Measurements from ENCODE around the gene OSBPL6.
"Not testable (repeated sequence)": the region's sequence is repeated elsewhere in the genome, so short reads cannot be mapped to it uniquely, and the experiment has no call there.

OSBPL6 gene

DNA sequence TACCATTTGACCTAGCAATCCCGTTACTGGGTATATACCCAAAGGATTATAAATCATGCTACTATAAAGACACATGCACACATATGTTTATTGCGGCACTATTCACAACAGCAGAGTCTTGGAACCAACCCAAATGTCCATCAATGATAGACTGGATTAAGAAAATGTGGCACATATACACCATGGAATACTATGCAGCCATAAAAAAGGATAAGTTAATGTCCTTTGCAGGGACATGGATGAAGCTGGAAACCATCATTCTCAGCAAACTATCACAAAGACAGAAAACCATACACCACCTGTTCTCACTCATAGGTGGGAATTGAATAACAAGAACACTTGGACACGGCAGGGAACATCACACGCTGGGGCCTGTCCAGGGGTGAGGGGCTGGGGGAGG lies 163.4 kb downstream of the OSBPL6 start:
- DNase-seq (ENCODE audit: low read depth), result not testable (repeated sequence)

DNA sequence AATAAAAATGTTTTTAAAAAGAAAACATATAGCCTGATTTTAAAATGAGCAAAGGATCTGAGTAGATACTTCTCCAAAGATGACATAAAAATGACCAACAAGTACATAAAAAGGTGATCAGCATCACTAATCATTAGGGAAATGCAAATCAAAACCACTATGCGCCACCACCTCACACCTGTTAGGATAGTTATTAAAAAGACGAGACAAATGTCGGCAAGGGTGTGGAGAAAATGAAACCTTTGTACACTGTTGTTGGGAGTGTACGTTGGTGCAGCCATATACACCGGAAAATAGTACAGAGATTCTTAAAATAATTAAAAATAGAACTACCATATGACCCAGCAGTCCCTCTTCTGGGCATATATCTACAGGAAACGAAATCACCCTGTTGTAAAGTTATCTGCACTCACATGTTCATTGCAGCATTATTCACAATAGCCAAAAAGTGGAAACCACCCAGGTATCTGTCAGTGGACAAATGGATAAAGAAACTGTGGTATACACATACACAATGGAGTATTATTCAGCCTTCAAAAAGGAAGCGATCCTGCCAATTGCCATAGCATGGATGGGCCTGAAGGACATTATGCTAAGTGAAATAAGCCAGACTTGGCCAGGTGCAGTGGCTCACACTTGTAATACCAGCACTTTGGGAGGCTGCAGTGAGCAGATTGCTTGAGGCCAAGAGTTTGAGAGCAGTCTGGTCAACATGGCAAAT lies 165.0 kb downstream of the OSBPL6 start:
- DNase-seq (ENCODE audit: low read depth), result no peak

DNA sequence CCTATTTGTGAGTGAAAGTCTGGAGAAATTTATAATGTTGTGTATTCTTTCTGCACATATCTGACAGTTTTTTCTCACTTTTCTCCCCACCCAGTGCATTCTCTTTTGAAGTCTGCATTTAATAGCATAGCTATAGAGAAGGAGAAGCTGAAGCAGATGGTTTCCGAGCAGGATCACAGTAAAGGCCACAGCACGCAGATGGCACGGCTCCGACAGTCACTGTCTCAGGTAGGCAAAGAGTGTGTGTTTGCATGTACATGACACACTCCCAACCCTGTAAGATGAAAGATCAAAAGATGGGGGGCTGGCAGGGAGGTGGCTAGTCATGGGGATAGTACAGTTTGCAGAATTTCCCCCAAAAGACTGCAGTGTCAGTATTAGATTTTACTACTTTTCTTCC lies 167.3 kb downstream of the OSBPL6 start:
- no peak for DNase-seq (ENCODE audit: low read depth)

- no peak for DNase-seq (ENCODE audit: low read depth)
Measured at GRCh38 chr2:178363252-178363651, 168.9 kb downstream of the OSBPL6 start.

DNA sequence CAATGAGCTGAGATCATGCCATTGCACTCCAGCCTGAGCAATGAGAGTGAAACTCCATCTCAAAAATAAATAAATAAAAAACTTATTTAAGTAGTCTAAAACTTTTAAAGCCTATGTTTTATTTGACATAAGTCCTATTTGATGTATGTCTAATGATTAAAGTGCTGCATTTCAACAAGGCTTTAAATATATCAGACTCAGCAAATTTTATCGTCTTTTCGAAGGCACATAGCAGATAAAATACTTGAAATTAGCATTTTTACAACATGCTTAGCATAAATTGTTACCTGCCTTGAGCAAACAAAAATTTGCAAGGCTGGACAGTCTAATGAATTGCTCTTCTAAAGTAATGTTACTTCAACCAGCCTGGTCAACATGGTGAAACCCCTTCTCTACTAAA lies 170.8 kb downstream of the OSBPL6 start:
- DNase-seq (ENCODE audit: low read depth), result no peak

DNA sequence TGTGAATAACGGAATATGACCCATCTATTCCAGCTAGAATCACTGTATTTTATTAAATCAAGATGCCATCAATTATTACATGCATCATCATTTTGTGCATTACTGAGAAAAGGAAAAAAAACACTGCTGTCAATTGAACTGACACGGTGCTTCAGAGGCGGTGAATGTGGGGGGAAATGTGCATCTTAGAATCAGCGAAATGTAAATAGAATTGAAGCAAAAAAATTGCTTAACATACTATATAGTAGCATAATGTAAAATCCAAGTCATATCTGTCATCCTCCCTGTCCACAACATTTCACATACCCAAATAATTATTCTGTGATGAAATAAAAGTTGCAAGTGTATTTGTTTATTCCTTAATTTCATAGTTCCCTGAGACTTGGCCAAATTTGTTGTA lies 172.1 kb downstream of the OSBPL6 start:
- no peak for DNase-seq (ENCODE audit: low read depth)

GRCh38 chr2:178367344-178367743 lies 173.0 kb downstream of the OSBPL6 start:
- DNase-seq (ENCODE audit: low read depth), result no peak

GRCh38 chr2:178374865-178375264 lies 180.6 kb downstream of the OSBPL6 start:
- no peak for DNase-seq (ENCODE audit: low read depth)

- DNase-seq (ENCODE audit: low read depth), result no peak
Measured at GRCh38 chr2:178377046-178377445, 182.7 kb downstream of the OSBPL6 start.

DNA sequence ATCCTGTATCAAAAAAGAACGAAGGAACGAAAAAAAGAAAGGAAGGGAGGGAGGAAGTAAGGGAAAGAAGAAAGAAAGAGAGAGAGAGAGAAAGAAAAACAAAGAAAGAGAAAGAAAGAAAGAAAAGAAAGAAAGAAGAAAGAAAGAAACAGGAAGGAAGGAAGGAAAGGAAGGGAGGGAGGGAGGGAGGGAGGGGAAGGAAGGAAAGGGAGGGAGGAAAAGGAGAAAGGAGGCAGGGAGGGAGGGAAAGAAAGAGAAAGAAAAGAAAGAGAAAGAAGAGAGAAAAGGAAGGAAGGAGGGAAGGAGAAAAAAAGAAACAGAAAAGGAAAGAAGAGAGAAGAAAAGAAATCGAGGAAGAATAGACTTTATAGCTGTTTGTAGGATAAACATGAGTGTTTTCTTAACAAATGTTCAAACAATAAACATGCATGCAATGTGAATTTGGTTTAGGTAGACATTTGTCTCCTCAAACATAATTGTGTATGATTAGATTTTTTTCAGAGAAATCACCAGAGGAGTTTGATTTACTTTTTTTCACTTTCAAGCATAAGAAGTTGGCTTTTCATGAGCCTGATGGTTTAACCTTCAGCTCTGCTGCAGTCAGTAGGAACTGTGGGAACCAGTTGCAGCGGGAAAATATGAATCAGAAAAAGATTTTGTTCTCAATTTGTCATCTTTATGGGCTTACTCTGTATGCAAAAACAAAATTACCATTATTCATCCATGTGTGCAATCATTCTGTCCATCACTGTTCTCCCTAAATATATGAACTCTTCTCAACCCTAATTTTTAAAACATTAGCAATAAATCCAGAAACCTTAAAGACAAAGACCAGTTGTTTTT lies 185.1 kb downstream of the OSBPL6 start:
- no peak for DNase-seq (ENCODE audit: low read depth)

GRCh38 chr2:178380763-178381162 lies 186.5 kb downstream of the OSBPL6 start:
- DNase-seq (ENCODE audit: low read depth), result no peak

- DNase-seq (ENCODE audit: low read depth), result no peak
Measured at GRCh38 chr2:178383718-178384117, 189.4 kb downstream of the OSBPL6 start.

- DNase-seq (ENCODE audit: low read depth), result no peak
Measured at GRCh38 chr2:178385595-178386148, 191.4 kb downstream of the OSBPL6 start.

DNA sequence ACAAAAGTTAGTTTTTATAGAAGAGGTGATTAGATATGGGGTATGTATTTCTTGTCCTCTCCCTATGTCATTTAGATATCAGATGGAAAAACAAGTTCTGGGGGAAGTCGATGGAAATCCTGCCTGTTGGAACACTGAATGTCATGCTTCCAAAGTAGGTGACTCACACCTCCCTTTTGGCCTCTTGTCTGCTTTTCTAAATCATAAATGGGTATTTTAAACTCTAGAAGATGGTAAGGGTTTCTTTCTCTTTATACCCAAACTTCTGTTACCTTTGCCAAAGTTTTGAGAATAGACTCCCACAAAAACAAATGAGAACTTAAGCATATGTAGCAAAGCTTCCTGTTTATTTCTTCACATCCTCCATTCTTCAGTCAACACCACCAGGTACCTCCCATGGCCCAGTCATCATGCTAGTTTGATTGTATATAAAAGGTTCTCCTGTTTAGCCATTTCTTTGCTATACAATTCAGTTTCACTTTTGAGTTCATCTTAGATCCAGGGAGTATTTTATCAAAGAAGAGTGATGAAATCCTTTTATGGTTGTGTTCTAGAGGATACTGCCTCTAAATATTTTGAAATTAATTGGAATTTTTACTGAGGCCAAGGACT lies 192.8 kb downstream of the OSBPL6 start:
- DNase-seq (ENCODE audit: low read depth), result no peak

DNA sequence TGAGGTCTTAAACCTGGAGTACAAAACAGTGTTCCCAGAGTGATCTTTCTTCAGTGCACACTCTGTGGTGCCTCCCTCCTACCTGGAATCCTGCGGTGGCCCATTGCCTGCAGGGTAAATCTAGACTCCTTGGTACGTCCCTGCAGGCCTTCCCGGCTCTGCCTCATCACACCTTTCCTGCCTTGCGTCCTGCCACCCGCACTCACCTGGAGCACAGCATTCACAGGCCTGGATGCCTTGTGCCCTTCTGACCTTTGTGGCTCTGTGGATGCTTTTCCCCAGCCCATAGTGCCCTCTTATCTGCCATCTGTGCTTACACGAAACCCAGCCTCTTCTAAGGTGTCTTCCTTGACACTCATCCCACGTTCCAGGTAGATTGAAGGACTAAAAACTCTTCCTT lies 194.0 kb downstream of the OSBPL6 start:
- DNase-seq (ENCODE audit: low read depth), result no peak

DNA sequence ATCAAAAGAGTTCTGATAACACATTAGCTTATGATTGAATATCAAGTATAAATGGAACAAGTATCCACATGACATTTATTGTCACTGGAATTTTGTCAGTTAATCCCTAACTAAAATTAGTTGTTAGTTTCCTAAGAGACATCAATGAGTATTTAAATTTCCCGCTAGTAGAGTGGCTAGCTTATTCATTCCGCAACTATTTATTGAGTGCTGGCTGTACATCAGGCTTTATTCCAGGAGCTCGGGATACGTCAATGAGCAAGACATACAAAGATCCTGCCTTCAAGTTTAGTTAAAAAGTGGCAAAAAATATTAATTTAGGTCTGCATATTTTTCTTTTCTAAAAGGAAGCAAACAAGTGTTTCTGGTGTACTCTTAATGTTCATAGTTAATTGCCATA lies 197.4 kb downstream of the OSBPL6 start:
- no peak for DNase-seq (ENCODE audit: low read depth)

DNA sequence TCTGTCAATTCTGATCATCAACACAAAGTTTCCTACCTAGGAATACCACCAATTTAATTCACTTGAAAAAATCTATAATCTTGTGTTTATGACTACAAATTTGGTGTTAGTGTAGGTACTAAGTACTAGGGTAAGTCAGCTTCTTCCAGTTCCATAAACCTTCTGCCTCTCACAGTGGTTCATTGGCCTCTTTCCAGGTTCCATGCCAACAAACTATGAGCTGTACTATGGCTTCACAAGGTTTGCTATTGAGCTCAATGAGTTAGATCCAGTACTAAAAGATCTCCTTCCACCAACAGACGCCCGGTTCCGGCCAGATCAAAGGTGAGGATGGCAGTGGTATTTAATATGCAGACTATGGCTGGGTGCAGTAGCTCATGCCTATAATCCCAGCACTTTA lies 197.9 kb downstream of the OSBPL6 start:
- DNase-seq (ENCODE audit: low read depth), result no peak

GRCh38 chr2:178394859-178395258 lies 200.5 kb downstream of the OSBPL6 start:
- DNase-seq (ENCODE audit: low read depth), result no peak

DNA sequence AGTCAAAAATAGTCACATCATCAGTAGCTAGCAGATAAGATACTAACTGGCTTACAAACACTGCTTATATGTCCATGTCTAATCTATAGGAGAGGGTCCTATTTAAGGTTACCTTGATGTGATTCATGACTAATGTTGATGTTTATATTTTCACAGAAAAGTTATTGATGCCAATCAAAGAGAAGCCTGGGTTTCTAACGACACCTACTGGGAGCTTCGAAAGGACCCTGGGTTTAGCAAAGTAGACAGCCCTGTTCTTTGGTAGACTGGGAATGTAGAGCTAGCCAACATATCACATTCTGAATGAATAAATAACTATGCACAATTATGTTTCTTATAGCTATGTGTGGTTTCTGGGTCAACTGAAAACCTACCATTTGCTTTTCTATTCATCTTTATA lies 201.0 kb downstream of the OSBPL6 start:
- DNase-seq (ENCODE audit: low read depth), result no peak

- DNase-seq (ENCODE audit: low read depth), result no peak
Measured at GRCh38 chr2:178395941-178396570, 201.7 kb downstream of the OSBPL6 start.

DNA sequence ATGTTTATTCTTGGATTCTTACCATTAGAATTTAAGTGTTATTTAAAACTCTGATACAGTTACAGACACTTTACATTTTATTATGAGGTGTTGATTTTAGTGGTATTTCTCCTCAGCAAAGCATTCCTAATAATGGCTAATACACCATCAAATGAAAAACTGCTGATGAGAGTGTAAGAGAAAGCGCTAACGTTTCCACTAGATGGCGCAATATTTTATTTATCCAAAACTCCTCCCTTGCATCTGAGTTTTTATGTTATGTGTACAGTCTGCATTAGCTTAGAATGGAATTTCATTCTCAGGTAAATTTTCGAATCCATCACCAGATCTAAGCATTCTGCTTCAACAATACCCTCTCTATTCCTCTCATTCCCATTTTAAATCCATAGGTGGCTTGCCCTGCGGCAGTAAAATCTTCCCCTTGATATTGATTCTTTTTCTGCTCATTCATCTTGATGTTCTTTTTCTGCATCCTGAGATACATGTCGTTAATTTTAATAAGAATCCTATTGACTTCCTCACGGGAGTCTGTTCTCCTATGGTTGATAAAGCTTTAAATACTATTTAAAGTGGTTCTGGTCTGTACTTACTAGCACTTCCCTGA lies 202.8 kb downstream of the OSBPL6 start:
- DNase-seq (ENCODE audit: low read depth), result no peak

GRCh38 chr2:178401994-178402437 lies 207.7 kb downstream of the OSBPL6 start:
- no peak for DNase-seq (ENCODE audit: low read depth)
